BJ (cell line): ENCODE results near the gene MAPRE2. TPM values are rescaled to one million over a fixed set of nuclear protein-coding genes. Genes with fewer than 3 reads are reported as not detected.
"Not testable (repeated sequence)": the region's sequence is repeated elsewhere in the genome, so short reads cannot be mapped to it uniquely, and the experiment has no call there.

ENCODE experiments used
- CTCF ChIA-PET: fragments of 350-600 bp; formaldehyde crosslinking; extraction: SDS; loops from one replicate; lab custom pipeline; 2021; ENCODE audit warnings: antibody characterized with exemption, inconsistent platforms; lab: Yijun Ruan, JAX
- POLR2A ChIA-PET: fragments of 300-600 bp; sonication (Branson Sonifier 250); formaldehyde crosslinking; extraction: SDS; loops from one replicate; lab custom pipeline; 2021; ENCODE audit warnings: antibody characterized with exemption; lab: Charles Lee
- DNase-seq: peaks from one replicate; pipeline ENCODE4 v3.0.0-alpha.2; 2011; ENCODE audit warnings: low read depth
- H3K27me3 ChIP-seq: 2 replicates; pipeline ENCODE4 v1.6.0; 2011; ENCODE audit warnings: low read length; ENCODE audit not compliant: control insufficient read depth, insufficient read depth
- H3K36me3 ChIP-seq: 2 replicates; pipeline ENCODE4 v1.5.1; 2011; ENCODE audit warnings: low read length; ENCODE audit not compliant: control insufficient read depth, insufficient read depth
- H3K4me3 ChIP-seq: 2 replicates; pipeline ENCODE4 v1.5.1; 2011; ENCODE audit warnings: low read depth, mild to moderate bottlenecking, control low read depth, low read length
- CTCF ChIP-seq: IDR thresholded peaks from 2 replicates; pipeline ENCODE4 v1.5.1; 2011; ENCODE audit warnings: low read depth, mild to moderate bottlenecking, control low read depth, inconsistent platforms, low read length, moderate library complexity; ENCODE audit not compliant: insufficient read depth
- polyA plus RNA-seq: library from polyadenylated mRNA; depleted of rRNA; stranded (reverse); fragments of >200 nt; gene quantifications from 2 replicates; pipeline ENCODE4 v1.2.3, GENCODE V29; 2011

The MAPRE2 gene
- polyA plus RNA-seq, 1 experiment, result 23.8 TPM

GRCh38 chr18:35143622-35144596 is 102.7 kb downstream of the MAPRE2 start:
- H3K36me3 ChIP-seq, result no peaks in the 10 kb centered on the region
- POLR2A ChIA-PET, result interaction anchor here (0.7 kb wide), 1 partner anchor 195 kb away, joined by 12 read pairs; no protein-coding TSS in a partner anchor
- CTCF ChIA-PET, result interaction anchor here (0.6 to 5.8 kb wide), 32 partner anchors 9 to 273 kb away, joined by 3 to 63 read pairs (median 4); no protein-coding TSS in a partner anchor
- TF ChIP-seq CTCF, result peak; percentile 87
- no peak overlapping the region for H3K4me3 ChIP-seq
- no peak for DNase-seq
- no peaks in the 10 kb centered on the region for H3K27me3 ChIP-seq

GRCh38 chr18:35144698-35145097 is 103.5 kb downstream of the MAPRE2 start:
- ChIA-PET POLR2A (no interaction called here), CTCF (interaction anchor here (0.6 to 5.8 kb wide), 9 partner anchors 9 to 236 kb away, joined by 3 to 63 read pairs (median 6); no protein-coding TSS in a partner anchor)
- no peaks in the 10 kb centered on the region for H3K36me3 ChIP-seq
- no peak for DNase-seq
- no peaks in the 10 kb centered on the region for H3K27me3 ChIP-seq
- no peak for TF ChIP-seq CTCF
- no peak overlapping the region for H3K4me3 ChIP-seq

- CTCF ChIA-PET, H3K36me3 ChIP-seq, H3K27me3 ChIP-seq, H3K4me3 ChIP-seq, DNase-seq: not testable (repeated sequence)
- POLR2A ChIA-PET, result interaction anchor here (0.7 kb wide), 1 partner anchor 221 kb away, joined by 3 read pairs; no protein-coding TSS in a partner anchor
Observed at GRCh38 chr18:35150195-35150594, 109.0 kb downstream of the MAPRE2 start.

GRCh38 chr18:35153609-35154272 is 112.5 kb downstream of the MAPRE2 start:
- Histone ChIP-seq H3K36me3 (no peaks in the 10 kb centered on the region), H3K4me3 (no peak overlapping the region), H3K27me3 (no peaks in the 10 kb centered on the region)
- CTCF ChIA-PET, result interaction anchor here (1.1 to 1.3 kb wide), 2 partner anchors 9 to 10 kb away, joined by 5 to 6 read pairs; no protein-coding TSS in a partner anchor
- POLR2A ChIA-PET, result no interaction called here
- no peak for TF ChIP-seq CTCF
- DNase-seq, result no peak

GRCh38 chr18:35155398-35156117 is 114.3 kb downstream of the MAPRE2 start:
- DNase-seq, result no peak
- Histone ChIP-seq H3K4me3 (no peak overlapping the region), H3K36me3 (no peaks in the 10 kb centered on the region), H3K27me3 (no peaks in the 10 kb centered on the region)
- POLR2A ChIA-PET, result no interaction called here
- TF ChIP-seq CTCF, result no peak
- CTCF ChIA-PET, result no interaction called here
